Lower lobe of right lung (tissue), 2 donors: ENCODE results near the gene GPC6. TPM values are rescaled to one million over a fixed set of nuclear protein-coding genes. Genes with fewer than 3 reads are reported as not detected.

Source experiments
- ATAC-seq, 2 donors: fragments of 200-7000 bp; cut with Tn5 transposase; one replicate each; pipeline ENCODE4 v1.9.1; 2020 to 2022; ENCODE audit warnings: mild to moderate bottlenecking in 2 of 2, moderate library complexity in 2 of 2
- DNase-seq: peaks from one replicate; pipeline ENCODE4 v3.0.0-alpha.2; 2020
- H3K27ac ChIP-seq: fragments of 200-600 bp; one replicate; pipeline ENCODE4 v1.8.0; 2022
- H3K27me3 ChIP-seq: fragments of 200-600 bp; one replicate; pipeline ENCODE4 v1.8.0; 2022; ENCODE audit warnings: low read depth
- H3K36me3 ChIP-seq: fragments of 200-600 bp; one replicate; pipeline ENCODE4 v1.8.0; 2022; ENCODE audit warnings: mild to moderate bottlenecking
- H3K4me1 ChIP-seq: fragments of 200-600 bp; one replicate; pipeline ENCODE4 v1.8.0; 2022
- H3K4me3 ChIP-seq: fragments of 200-600 bp; one replicate; pipeline ENCODE4 v1.8.0; 2022; ENCODE audit warnings: mild to moderate bottlenecking
- H3K9me3 ChIP-seq: fragments of 200-600 bp; one replicate; pipeline ENCODE4 v1.8.0; 2022
- CTCF ChIP-seq: fragments of 200-600 bp; IDR thresholded peaks from one replicate; pipeline ENCODE4 v1.8.0; 2022; ENCODE audit warnings: antibody characterized with exemption, mild to moderate bottlenecking
- intact Hi-C: fragments of 100-400 bp; cut with DNase I; formaldehyde crosslinking; loops from one replicate; pipeline ENCODE4 v1.11.0; 2022
- total RNA-seq: library from RNA; stranded (reverse); fragmentation: NEBNext Ultra II Directional; extraction: Animal tissue kit (Norgen Biotek cat#: 25700); gene quantifications from one replicate; pipeline ENCODE4 v1.2.1, GENCODE V29; 2021
- donor health status: DM: no; HTN: yes; CAD: no; lungs with severe emphysema.

GPC6 gene
- total RNA-seq, 1 donor from 2014 or later = 5.5 TPM

- no peak for TF ChIP-seq CTCF
- ATAC-seq (no peak), DNase-seq (no peak)
- Histone ChIP-seq H3K9me3 (no peaks in the 10 kb centered on the region), H3K4me3 (no peak overlapping the region), H3K4me1 (peaks cover 3% of the 10 kb centered on the region), H3K27me3 (no peaks in the 10 kb centered on the region), H3K27ac (no peak overlapping the region), H3K36me3 (no peaks in the 10 kb centered on the region)
- intact Hi-C loops = no loop called here
Observed at GRCh38 chr13:94153586-94153985, 927.0 kb downstream of the GPC6 start.

- no peaks in the 10 kb centered on the region for H3K9me3 ChIP-seq
- H3K27me3 ChIP-seq = no peaks in the 10 kb centered on the region
- no peak overlapping the region for H3K27ac ChIP-seq
- no peak overlapping the region for H3K4me3 ChIP-seq
- no peak for TF ChIP-seq CTCF
- H3K4me1 ChIP-seq = peaks cover 3% of the 10 kb centered on the region
- H3K36me3 ChIP-seq = no peaks in the 10 kb centered on the region
- intact Hi-C loops = no loop called here
- ATAC-seq = peak; percentile 45 to 51
- DNase-seq = no peak
Observed at GRCh38 chr13:94154367-94154766, 927.8 kb downstream of the GPC6 start.

GRCh38 chr13:94157705-94158218 is 931.2 kb downstream of the GPC6 start:
- peak; percentile 50 to 78 for ATAC-seq
- DNase-seq = no peak
- peaks cover 3% of the 10 kb centered on the region for H3K4me1 ChIP-seq
- no peak overlapping the region for H3K4me3 ChIP-seq
- intact Hi-C loops = no loop called here
- H3K27ac ChIP-seq = no peak overlapping the region
- TF ChIP-seq CTCF = no peak
- H3K36me3 ChIP-seq = no peaks in the 10 kb centered on the region
- H3K27me3 ChIP-seq = no peaks in the 10 kb centered on the region
- no peaks in the 10 kb centered on the region for H3K9me3 ChIP-seq

- ATAC-seq (no peak), DNase-seq (no peak)
- Histone ChIP-seq H3K36me3 (no peaks in the 10 kb centered on the region), H3K9me3 (no peaks in the 10 kb centered on the region), H3K27me3 (no peaks in the 10 kb centered on the region), H3K27ac (no peak overlapping the region), H3K4me3 (no peak overlapping the region), H3K4me1 (peaks cover 3% of the 10 kb centered on the region)
- intact Hi-C loops = no loop called here
- no peak for TF ChIP-seq CTCF
Observed at GRCh38 chr13:94160875-94161274, 934.3 kb downstream of the GPC6 start.

GRCh38 chr13:94162289-94162688 is 935.7 kb downstream of the GPC6 start:
- H3K9me3 ChIP-seq = no peaks in the 10 kb centered on the region
- TF ChIP-seq CTCF = no peak
- no peaks in the 10 kb centered on the region for H3K27me3 ChIP-seq
- peak; percentile 26 for DNase-seq
- ATAC-seq = peak in 1 of 2 donors; percentile 51
- intact Hi-C loops = no loop called here
- no peak overlapping the region for H3K4me3 ChIP-seq
- no peaks in the 10 kb centered on the region for H3K36me3 ChIP-seq
- H3K27ac ChIP-seq = no peak overlapping the region
- peaks cover 3% of the 10 kb centered on the region for H3K4me1 ChIP-seq

GRCh38 chr13:94163535-94163934 is 936.9 kb downstream of the GPC6 start:
- DNase-seq = no peak
- TF ChIP-seq CTCF = no peak
- Histone ChIP-seq H3K4me1 (no peaks in the 10 kb centered on the region), H3K27me3 (no peaks in the 10 kb centered on the region), H3K27ac (no peak overlapping the region), H3K36me3 (no peaks in the 10 kb centered on the region), H3K4me3 (no peak overlapping the region), H3K9me3 (no peaks in the 10 kb centered on the region)
- no peak for ATAC-seq
- intact Hi-C loops = no loop called here
